Measurements from ENCODE around the gene CACNA1S.
A peak's percentile ranks its signal among the peaks of the same experiment; 100 is the strongest.

The CACNA1S gene

GRCh38 chr1:201093561-201093960, 18.7 kb downstream of the CACNA1S start:
- no peak for DNase-seq (ENCODE audit: low spot score)

- DNase-seq (ENCODE audit: low spot score): no peak
Observed at GRCh38 chr1:201092738-201093137, 19.5 kb downstream of the CACNA1S start.

GRCh38 chr1:201091256-201091655, 21.0 kb downstream of the CACNA1S start:
- no peak for DNase-seq (ENCODE audit: low spot score)

- DNase-seq (ENCODE audit: low spot score): no peak
Observed at GRCh38 chr1:201090541-201090940, 21.7 kb downstream of the CACNA1S start.

GRCh38 chr1:201089596-201089995, 22.6 kb downstream of the CACNA1S start:
- DNase-seq (ENCODE audit: low spot score): no peak

- DNase-seq (ENCODE audit: low spot score): no peak
Observed at GRCh38 chr1:201088901-201089525, 23.2 kb downstream of the CACNA1S start.

GRCh38 chr1:201088395-201088794, 23.8 kb downstream of the CACNA1S start:
- no peak for DNase-seq (ENCODE audit: low spot score)

- DNase-seq (ENCODE audit: low spot score): peak; percentile 49
Observed at GRCh38 chr1:201085902-201086735, 26.1 kb downstream of the CACNA1S start.

- no peak for DNase-seq (ENCODE audit: low spot score)
Observed at GRCh38 chr1:201084295-201084694, 27.9 kb downstream of the CACNA1S start.

- DNase-seq (ENCODE audit: low spot score): no peak
Observed at GRCh38 chr1:201083741-201084140, 28.5 kb downstream of the CACNA1S start.

- DNase-seq (ENCODE audit: low spot score): no peak
Observed at GRCh38 chr1:201080135-201080534, 32.1 kb downstream of the CACNA1S start.

GRCh38 chr1:201077736-201078135, 34.5 kb downstream of the CACNA1S start:
- no peak for DNase-seq (ENCODE audit: low spot score)

- DNase-seq (ENCODE audit: low spot score): no peak
Observed at GRCh38 chr1:201077116-201077515, 35.1 kb downstream of the CACNA1S start.

- no peak for DNase-seq (ENCODE audit: low spot score)
Observed at GRCh38 chr1:201076092-201076491, 36.1 kb downstream of the CACNA1S start.

- no peak for DNase-seq (ENCODE audit: low spot score)
Observed at GRCh38 chr1:201074018-201074417, 38.2 kb downstream of the CACNA1S start.

- no peak for DNase-seq (ENCODE audit: low spot score)
Observed at GRCh38 chr1:201072922-201073321, 39.3 kb downstream of the CACNA1S start.

- no peak for DNase-seq (ENCODE audit: low spot score)
Observed at GRCh38 chr1:201072149-201072548, 40.1 kb downstream of the CACNA1S start.

GRCh38 chr1:201069636-201070035, 42.6 kb downstream of the CACNA1S start:
- DNase-seq (ENCODE audit: low spot score): no peak

- no peak for DNase-seq (ENCODE audit: low spot score)
Observed at GRCh38 chr1:201068976-201069375, 43.2 kb downstream of the CACNA1S start.

- DNase-seq (ENCODE audit: low spot score): no peak
Observed at GRCh38 chr1:201066986-201067385, 45.2 kb downstream of the CACNA1S start.

GRCh38 chr1:201065686-201066085, 46.5 kb downstream of the CACNA1S start:
- no peak for DNase-seq (ENCODE audit: low spot score)

GRCh38 chr1:201064806-201065205, 47.4 kb downstream of the CACNA1S start:
- DNase-seq (ENCODE audit: low spot score): peak; percentile 16

GRCh38 chr1:201063145-201063544, 49.1 kb downstream of the CACNA1S start:
- no peak for DNase-seq (ENCODE audit: low spot score)
